ENCODE results near the gene CNDP1.
A peak's percentile ranks its signal among the peaks of the same experiment; 100 is the strongest.

The CNDP1 gene

GRCh38 chr18:74610051-74610615, 75.8 kb downstream of the CNDP1 start:
- no peak for DNase-seq (ENCODE audit: insufficient read length, low spot score)
- no peak for TF ChIP-seq POLR2A (IDR thresholded peaks at IDR 0.05; ENCODE audit: low read depth, low read length)
- no peak for TF ChIP-seq PAX5 (IDR thresholded peaks at IDR 0.05; ENCODE audit: insufficient read depth, low read length, severe bottlenecking)
- TF ChIP-seq POLR2AphosphoS5 (IDR thresholded peaks at IDR 0.05; ENCODE audit: low read depth, low read length), result no peak
- no peak for TF ChIP-seq POU2F2 (IDR thresholded peaks at IDR 0.05; ENCODE audit: low read depth, low read length)
- TF ChIP-seq TAF1 (IDR thresholded peaks at IDR 0.05; ENCODE audit: low read depth, low read length), result no peak
- TF ChIP-seq SPI1 (IDR thresholded peaks at IDR 0.05; ENCODE audit: low read depth, low read length), result no peak
- FAIRE-seq, result no peak

GRCh38 chr18:74610860-74611259, 76.6 kb downstream of the CNDP1 start:
- FAIRE-seq, result no peak
- no peak for TF ChIP-seq SPI1 (IDR thresholded peaks at IDR 0.05; ENCODE audit: low read depth, low read length)
- no peak for TF ChIP-seq POLR2AphosphoS5 (IDR thresholded peaks at IDR 0.05; ENCODE audit: low read depth, low read length)
- no peak for TF ChIP-seq POLR2A (IDR thresholded peaks at IDR 0.05; ENCODE audit: low read depth, low read length)
- no peak for TF ChIP-seq POU2F2 (IDR thresholded peaks at IDR 0.05; ENCODE audit: low read depth, low read length)
- TF ChIP-seq TAF1 (IDR thresholded peaks at IDR 0.05; ENCODE audit: low read depth, low read length), result no peak
- no peak for DNase-seq (ENCODE audit: insufficient read length, low spot score)

GRCh38 chr18:74611765-74612164, 77.5 kb downstream of the CNDP1 start:
- DNase-seq (ENCODE audit: insufficient read length, low spot score), result no peak
- TF ChIP-seq PAX5 (IDR thresholded peaks at IDR 0.05; ENCODE audit: insufficient read depth, low read length, severe bottlenecking), result no peak
- no peak for TF ChIP-seq SPI1 (IDR thresholded peaks at IDR 0.05; ENCODE audit: low read depth, low read length)
- no peak for TF ChIP-seq POLR2AphosphoS5 (IDR thresholded peaks at IDR 0.05; ENCODE audit: low read depth, low read length)
- TF ChIP-seq TAF1 (IDR thresholded peaks at IDR 0.05; ENCODE audit: low read depth, low read length), result no peak
- no peak for TF ChIP-seq POU2F2 (IDR thresholded peaks at IDR 0.05; ENCODE audit: low read depth, low read length)
- no peak for TF ChIP-seq POLR2A (IDR thresholded peaks at IDR 0.05; ENCODE audit: low read depth, low read length)
- FAIRE-seq, result no peak

- DNase-seq (ENCODE audit: insufficient read length, low spot score) (no peak), FAIRE-seq (peak; percentile 81)
- TF ChIP-seq PAX5 (IDR thresholded peaks at IDR 0.05; ENCODE audit: insufficient read depth, low read length, severe bottlenecking) (no peak), SPI1 (IDR thresholded peaks at IDR 0.05; ENCODE audit: low read depth, low read length) (no peak), POLR2A (IDR thresholded peaks at IDR 0.05; ENCODE audit: low read depth, low read length) (no peak), POLR2AphosphoS5 (IDR thresholded peaks at IDR 0.05; ENCODE audit: low read depth, low read length) (no peak), POU2F2 (IDR thresholded peaks at IDR 0.05; ENCODE audit: low read depth, low read length) (no peak), TAF1 (IDR thresholded peaks at IDR 0.05; ENCODE audit: low read depth, low read length) (no peak)
These were observed 79.1 kb downstream of the CNDP1 start for GRCh38 chr18:74613381-74613780.

- TF ChIP-seq POLR2A (IDR thresholded peaks at IDR 0.05; ENCODE audit: low read depth, low read length) (no peak), SPI1 (IDR thresholded peaks at IDR 0.05; ENCODE audit: low read depth, low read length) (no peak), POLR2AphosphoS5 (IDR thresholded peaks at IDR 0.05; ENCODE audit: low read depth, low read length) (no peak)
- no peak for DNase-seq (ENCODE audit: insufficient read length, low spot score)
- no peak for FAIRE-seq
These were observed 82.2 kb downstream of the CNDP1 start for GRCh38 chr18:74616494-74616893.

- FAIRE-seq, result no peak
- no peak for DNase-seq (ENCODE audit: insufficient read length, low spot score)
- TF ChIP-seq SPI1 (IDR thresholded peaks at IDR 0.05; ENCODE audit: low read depth, low read length) (no peak), PAX5 (IDR thresholded peaks at IDR 0.05; ENCODE audit: insufficient read depth, low read length, severe bottlenecking) (no peak), TAF1 (IDR thresholded peaks at IDR 0.05; ENCODE audit: low read depth, low read length) (no peak), POU2F2 (IDR thresholded peaks at IDR 0.05; ENCODE audit: low read depth, low read length) (no peak), POLR2A (IDR thresholded peaks at IDR 0.05; ENCODE audit: low read depth, low read length) (no peak), POLR2AphosphoS5 (IDR thresholded peaks at IDR 0.05; ENCODE audit: low read depth, low read length) (no peak)
These were observed 83.2 kb downstream of the CNDP1 start for GRCh38 chr18:74617486-74617885.

- no peak for TF ChIP-seq SPI1 (IDR thresholded peaks at IDR 0.05; ENCODE audit: low read depth, low read length)
- FAIRE-seq (peak; percentile 70), DNase-seq (ENCODE audit: insufficient read length, low spot score) (no peak)
These were observed 87.8 kb downstream of the CNDP1 start for GRCh38 chr18:74622072-74622471.

GRCh38 chr18:74623047-74623816, 88.9 kb downstream of the CNDP1 start:
- FAIRE-seq (peak; percentile 87), DNase-seq (ENCODE audit: insufficient read length, low spot score) (no peak)

GRCh38 chr18:74624466-74624865, 90.2 kb downstream of the CNDP1 start:
- no peak for TF ChIP-seq POU2F2 (IDR thresholded peaks at IDR 0.05; ENCODE audit: low read depth, low read length)
- no peak for TF ChIP-seq POLR2AphosphoS5 (IDR thresholded peaks at IDR 0.05; ENCODE audit: low read depth, low read length)
- no peak for TF ChIP-seq POLR2A (IDR thresholded peaks at IDR 0.05; ENCODE audit: low read depth, low read length)
- TF ChIP-seq TAF1 (IDR thresholded peaks at IDR 0.05; ENCODE audit: low read depth, low read length), result no peak
- TF ChIP-seq PAX5 (IDR thresholded peaks at IDR 0.05; ENCODE audit: insufficient read depth, low read length, severe bottlenecking), result no peak
- TF ChIP-seq SPI1 (IDR thresholded peaks at IDR 0.05; ENCODE audit: low read depth, low read length), result no peak
- no peak for FAIRE-seq

More at GRCh38 chr18:74623047-74623816, 88.9 kb downstream of the CNDP1 start:
- TF ChIP-seq PAX5 (IDR thresholded peaks at IDR 0.05; ENCODE audit: insufficient read depth, low read length, severe bottlenecking), result no peak

GRCh38 chr18:74625157-74625556, 90.9 kb downstream of the CNDP1 start:
- FAIRE-seq (peak; percentile 59), DNase-seq (ENCODE audit: insufficient read length, low spot score) (no peak)
- no peak for TF ChIP-seq POLR2A (IDR thresholded peaks at IDR 0.05; ENCODE audit: low read depth, low read length)

More at GRCh38 chr18:74624466-74624865, 90.2 kb downstream of the CNDP1 start:
- DNase-seq (ENCODE audit: insufficient read length, low spot score), result no peak
